OCI-LY7 (cell line): ENCODE results near the gene MYT1. TPM values are rescaled to one million over a fixed set of nuclear protein-coding genes. Genes with fewer than 3 reads are reported as not detected.

Experiments used
- BruUV-seq: library from RNA; stranded (reverse); fragments of 400-500 nt; replicated peaks from 2 replicates; lab custom pipeline; 2021; lab: Mats Ljungman, UMichigan
- CTCF ChIA-PET: fragments of 300-600 bp; sonication (Branson Sonifier 250); formaldehyde crosslinking; loops from one replicate; lab custom pipeline; 2022; ENCODE audit warnings: antibody characterized with exemption; ENCODE audit not compliant: unreplicated experiment; lab: Charles Lee
- POLR2A ChIA-PET: fragments of 300-600 bp; sonication (Branson Sonifier 250); formaldehyde crosslinking; loops from one replicate; lab custom pipeline; 2022; ENCODE audit warnings: antibody characterized with exemption; lab: Charles Lee
- DNase-seq: peaks from one replicate; pipeline ENCODE4 v3.0.0-alpha.2; 2015; ENCODE audit warnings: low spot score
- H2AFZ ChIP-seq: fragments of 200-600 bp; sonication (generic), shearing (Covaris generic); 2 replicates; pipeline ENCODE4 v1.6.1; 2014; ENCODE audit warnings: mild to moderate bottlenecking, antibody characterized with exemption, low read length, moderate library complexity
- H3K27ac ChIP-seq: fragments of 200-600 bp; sonication (generic); 2 replicates; pipeline ENCODE4 v1.5.1; 2014; ENCODE audit warnings: mixed run types, low read depth, mild to moderate bottlenecking, moderate library complexity, low read length, inconsistent platforms; ENCODE audit not compliant: poor library complexity, severe bottlenecking
- H3K36me3 ChIP-seq: fragments of 200-600 bp; sonication (generic); 2 replicates; pipeline ENCODE4 v1.6.1; 2014; ENCODE audit warnings: mild to moderate bottlenecking, antibody characterized with exemption, low read length, moderate library complexity, mixed read lengths; ENCODE audit not compliant: insufficient read depth
- H3K4me1 ChIP-seq: fragments of 200-600 bp; sonication (generic); 2 replicates; pipeline ENCODE4 v1.5.1; 2014; ENCODE audit warnings: mild to moderate bottlenecking, low read length; ENCODE audit not compliant: insufficient read depth, poor library complexity, severe bottlenecking
- H3K4me2 ChIP-seq: fragments of 200-600 bp; sonication (generic); 2 replicates; pipeline ENCODE4 v1.6.1; 2014; ENCODE audit warnings: mild to moderate bottlenecking, low read length
- H3K4me3 ChIP-seq: fragments of 200-600 bp; sonication (generic); 2 replicates; pipeline ENCODE4 v1.5.1; 2014; ENCODE audit warnings: mild to moderate bottlenecking, low read depth, low read length; ENCODE audit not compliant: poor library complexity, severe bottlenecking
- H3K79me2 ChIP-seq: fragments of 200-600 bp; sonication (generic); 2 replicates; pipeline ENCODE4 v1.6.1; 2016; ENCODE audit warnings: low read depth, mild to moderate bottlenecking, low read length, moderate library complexity, mixed read lengths; ENCODE audit not compliant: insufficient read depth
- H3K9me2 ChIP-seq: fragments of 200-600 bp; sonication (generic); 2 replicates; pipeline ENCODE4 v1.6.1; 2016; ENCODE audit warnings: mild to moderate bottlenecking, low read length, mixed read lengths; ENCODE audit not compliant: insufficient read depth
- H3K9me3 ChIP-seq: fragments of 200-600 bp; sonication (generic); 2 replicates; pipeline ENCODE4 v1.6.1; 2014; ENCODE audit warnings: mild to moderate bottlenecking, mixed run types, low read length, mixed read lengths
- H4K20me1 ChIP-seq: fragments of 200-600 bp; sonication (generic); 2 replicates; pipeline ENCODE4 v1.6.1; 2014; ENCODE audit warnings: mild to moderate bottlenecking, antibody characterized with exemption, low read length, moderate library complexity, mixed read lengths; ENCODE audit not compliant: insufficient read depth
- CTCF ChIP-seq: fragments of 200-600 bp; sonication (generic); conservative IDR thresholded peaks from 2 replicates; pipeline ENCODE4 v1.5.1; 2014; ENCODE audit warnings: mild to moderate bottlenecking, antibody characterized with exemption, low read length, moderate library complexity, mixed read lengths
- EZH2phosphoT487 ChIP-seq: fragments of 200-600 bp; sonication (generic); IDR thresholded peaks from 2 replicates; pipeline ENCODE4 v1.6.1; 2018; ENCODE audit warnings: low read depth, borderline replicate concordance, mild to moderate bottlenecking, mixed run types, antibody characterized with exemption, low read length, moderate library complexity, mixed read lengths
- intact Hi-C: fragments of 100-400 bp; cut with micrococcal nuclease; formaldehyde crosslinking; loops from one replicate; pipeline ENCODE4 v1.10.0; 2022; ENCODE audit not compliant: unreplicated experiment
- total RNA-seq, 2 experiments: library from RNA; depleted of rRNA in 1 of 2; stranded (reverse); fragments of >200 nt in 1 of 2; shearing (Covaris generic) in 1 of 2; gene quantifications; 2 replicates each; pipeline ENCODE4 v1.2.3, GENCODE V29; 2014 to 2022

The MYT1 gene
- total RNA-seq, 2 experiments from 2014 or later = 0.32 to 0.95 TPM

DNA sequence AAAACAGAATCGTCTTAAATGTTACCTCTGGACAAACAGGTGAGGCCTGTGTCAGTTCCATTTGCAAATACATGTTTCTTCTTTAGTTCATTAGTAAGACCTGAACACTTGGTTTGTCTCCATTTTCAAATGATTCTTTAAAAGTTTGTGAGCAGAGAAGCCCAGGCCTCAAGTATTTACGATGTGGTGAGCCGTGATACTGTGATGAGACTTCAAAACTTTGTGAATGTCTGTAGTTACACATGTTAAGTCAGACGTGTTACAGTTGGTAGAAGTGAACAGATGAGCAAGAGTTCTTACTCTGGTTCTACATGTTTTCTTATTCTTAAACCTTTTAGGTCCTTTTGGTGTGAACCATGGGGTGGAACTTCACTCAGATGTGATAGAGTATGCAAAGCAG lies 99.8 kb downstream of the MYT1 start:
- Histone ChIP-seq H3K9me3 (0 out of 2 replicates have a peak, but pooled peaks cover 3% of the 10 kb centered on the region), H3K79me2 (no peaks in the 10 kb centered on the region), H3K4me1 (no peaks in the 10 kb centered on the region), H3K4me3 (no peak overlapping the region), H4K20me1 (no peaks in the 10 kb centered on the region), H3K9me2 (no peaks in the 10 kb centered on the region), H3K27ac (no peak overlapping the region), H2AFZ (no peak overlapping the region), H3K4me2 (no peak overlapping the region), H3K36me3 (peaks cover 55% of the 10 kb centered on the region)
- intact Hi-C loops = no loop called here
- CTCF ChIA-PET = no interaction called here
- no peak for DNase-seq
- TF ChIP-seq EZH2phosphoT487 (no peak), CTCF (no peak)
- no TSS peak for BruUV-seq
- POLR2A ChIA-PET = no interaction called here

GRCh38 chr20:64265201-64265600 lies 100.9 kb downstream of the MYT1 start:
- H3K27ac ChIP-seq = no peak overlapping the region
- H3K9me3 ChIP-seq = 0 out of 2 replicates have a peak, but pooled peaks cover 3% of the 10 kb centered on the region
- DNase-seq = no peak
- H3K4me1 ChIP-seq = no peaks in the 10 kb centered on the region
- BruUV-seq = no TSS peak
- intact Hi-C loops = no loop called here
- no peak overlapping the region for H3K4me3 ChIP-seq
- ChIA-PET POLR2A (no interaction called here), CTCF (no interaction called here)
- TF ChIP-seq EZH2phosphoT487 (no peak), CTCF (no peak)
- H3K9me2 ChIP-seq = no peaks in the 10 kb centered on the region
- H4K20me1 ChIP-seq = no peaks in the 10 kb centered on the region
- peaks cover 55% of the 10 kb centered on the region for H3K36me3 ChIP-seq
- H3K4me2 ChIP-seq = no peak overlapping the region
- no peak overlapping the region for H2AFZ ChIP-seq
- H3K79me2 ChIP-seq = no peaks in the 10 kb centered on the region

DNA sequence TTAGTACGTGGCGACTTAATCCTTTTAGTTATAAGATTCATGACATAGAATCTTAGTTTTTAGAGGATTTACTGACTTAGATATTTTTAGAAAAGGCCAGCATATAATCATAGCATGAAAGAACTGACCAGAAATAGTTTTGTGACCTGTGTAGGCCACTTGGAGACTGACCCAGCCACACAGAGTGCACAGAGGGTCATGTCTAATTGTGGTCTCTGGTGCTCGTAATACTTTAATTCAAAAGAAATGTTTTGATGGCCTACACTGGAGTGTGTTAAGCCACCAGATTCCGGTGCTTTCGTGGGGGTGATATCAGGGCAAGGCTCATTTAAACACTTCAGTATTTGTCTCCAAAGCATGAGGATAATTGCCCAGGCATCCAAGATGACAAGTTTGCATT lies 102.7 kb downstream of the MYT1 start:
- Histone ChIP-seq H4K20me1 (no peaks in the 10 kb centered on the region), H3K27ac (no peak overlapping the region), H3K36me3 (peaks cover 48% of the 10 kb centered on the region), H3K9me2 (no peaks in the 10 kb centered on the region), H3K4me3 (no peak overlapping the region), H3K9me3 (0 out of 2 replicates have a peak, but pooled peaks cover 3% of the 10 kb centered on the region), H3K4me1 (no peaks in the 10 kb centered on the region), H3K79me2 (no peaks in the 10 kb centered on the region), H3K4me2 (no peak overlapping the region), H2AFZ (no peak overlapping the region)
- POLR2A ChIA-PET = no interaction called here
- BruUV-seq = no TSS peak
- CTCF ChIA-PET = no interaction called here
- no peak for DNase-seq
- intact Hi-C loops = no loop called here
- TF ChIP-seq EZH2phosphoT487 (no peak), CTCF (no peak)
